Neural crest cell (in vitro differentiated cells): ENCODE data around the gene PCMTD2. TPM values are rescaled to one million over a fixed set of nuclear protein-coding genes. Genes with fewer than 3 reads are reported as not detected.

ENCODE experiments used
- DNase-seq: peaks from one replicate; pipeline ENCODE4 v3.0.0; 2021; ENCODE audit warnings: low read depth, mixed read lengths, low spot score
- H3K27ac Mint-ChIP-seq: one replicate; pipeline ENCODE4 v1.8.0; 2021; ENCODE audit warnings: mild to moderate bottlenecking, mixed read lengths; ENCODE audit not compliant: unreplicated experiment
- H3K27me3 Mint-ChIP-seq: 2 replicates; pipeline ENCODE4 v1.8.0; 2021; ENCODE audit warnings: low read depth, mild to moderate bottlenecking, mixed read lengths
- H3K36me3 Mint-ChIP-seq: 2 replicates; pipeline ENCODE4 v1.8.0; 2021; ENCODE audit warnings: low read depth, mild to moderate bottlenecking, mixed read lengths
- H3K4me1 Mint-ChIP-seq: 2 replicates; pipeline ENCODE4 v1.8.0; 2021; ENCODE audit warnings: mixed read lengths
- H3K4me3 Mint-ChIP-seq: one replicate; pipeline ENCODE4 v1.8.0; 2021; ENCODE audit warnings: mild to moderate bottlenecking, mixed read lengths
- H3K9me3 Mint-ChIP-seq: 2 replicates; pipeline ENCODE4 v1.8.0; 2021; ENCODE audit warnings: mixed read lengths
- CTCF ChIP-seq: fragments of 200-600 bp; sonication (generic); conservative IDR thresholded peaks from 2 replicates; pipeline ENCODE4 v1.5.0; 2021; ENCODE audit warnings: antibody characterized with exemption, mild to moderate bottlenecking
- total RNA-seq: library from RNA; stranded (reverse); gene quantifications from 2 replicates; pipeline ENCODE4 v1.2.1, GENCODE V29; 2021

The PCMTD2 gene
- total RNA-seq, 1 donor from 2014 or later, result 61.6 TPM

GRCh38 chr20:64269604-64270411 is 14.3 kb downstream of the PCMTD2 start:
- H3K36me3 Mint-ChIP-seq, result peaks cover 19% of the 10 kb centered on the region
- H3K27ac Mint-ChIP-seq, result peak overlapping the region; percentile 13
- peaks cover 14% of the 10 kb centered on the region for H3K4me1 Mint-ChIP-seq
- no peak for TF ChIP-seq CTCF
- no peaks in the 10 kb centered on the region for H3K27me3 Mint-ChIP-seq
- DNase-seq, result no peak
- no peak overlapping the region for H3K4me3 Mint-ChIP-seq
- peaks cover 5% of the 10 kb centered on the region for H3K9me3 Mint-ChIP-seq

GRCh38 chr20:64271636-64272035 is 16.1 kb downstream of the PCMTD2 start:
- Mint-ChIP-seq H3K36me3 (peaks cover 19% of the 10 kb centered on the region), H3K9me3 (peaks cover 5% of the 10 kb centered on the region), H3K4me3 (no peak overlapping the region), H3K4me1 (peaks cover 14% of the 10 kb centered on the region), H3K27me3 (no peaks in the 10 kb centered on the region), H3K27ac (peak overlapping the region; percentile 81)
- TF ChIP-seq CTCF, result no peak
- no peak for DNase-seq

- Mint-ChIP-seq H3K27ac (no peak overlapping the region), H3K4me1 (peaks cover 6% of the 10 kb centered on the region), H3K27me3 (no peaks in the 10 kb centered on the region), H3K36me3 (peaks cover 19% of the 10 kb centered on the region), H3K9me3 (peaks cover 5% of the 10 kb centered on the region), H3K4me3 (no peak overlapping the region)
- no peak for TF ChIP-seq CTCF
- DNase-seq, result no peak
These were observed 17.6 kb downstream of the PCMTD2 start for GRCh38 chr20:64273109-64273508.

- Mint-ChIP-seq H3K4me1 (peaks cover 3% of the 10 kb centered on the region), H3K9me3 (no peaks in the 10 kb centered on the region), H3K27ac (no peak overlapping the region), H3K27me3 (no peaks in the 10 kb centered on the region), H3K4me3 (no peak overlapping the region), H3K36me3 (no peaks in the 10 kb centered on the region)
- no peak for DNase-seq
- no peak for TF ChIP-seq CTCF
These were observed 21.3 kb downstream of the PCMTD2 start for GRCh38 chr20:64276817-64277216.

- no peaks in the 10 kb centered on the region for H3K36me3 Mint-ChIP-seq
- H3K4me1 Mint-ChIP-seq, result peaks cover 10% of the 10 kb centered on the region
- H3K9me3 Mint-ChIP-seq, result no peaks in the 10 kb centered on the region
- H3K27ac Mint-ChIP-seq, result no peak overlapping the region
- DNase-seq, result no peak
- no peak for TF ChIP-seq CTCF
- no peaks in the 10 kb centered on the region for H3K27me3 Mint-ChIP-seq
- no peak overlapping the region for H3K4me3 Mint-ChIP-seq
These were observed 22.2 kb downstream of the PCMTD2 start for GRCh38 chr20:64277571-64278316.
